ENCODE results near the gene EFNA1.

DNA sequence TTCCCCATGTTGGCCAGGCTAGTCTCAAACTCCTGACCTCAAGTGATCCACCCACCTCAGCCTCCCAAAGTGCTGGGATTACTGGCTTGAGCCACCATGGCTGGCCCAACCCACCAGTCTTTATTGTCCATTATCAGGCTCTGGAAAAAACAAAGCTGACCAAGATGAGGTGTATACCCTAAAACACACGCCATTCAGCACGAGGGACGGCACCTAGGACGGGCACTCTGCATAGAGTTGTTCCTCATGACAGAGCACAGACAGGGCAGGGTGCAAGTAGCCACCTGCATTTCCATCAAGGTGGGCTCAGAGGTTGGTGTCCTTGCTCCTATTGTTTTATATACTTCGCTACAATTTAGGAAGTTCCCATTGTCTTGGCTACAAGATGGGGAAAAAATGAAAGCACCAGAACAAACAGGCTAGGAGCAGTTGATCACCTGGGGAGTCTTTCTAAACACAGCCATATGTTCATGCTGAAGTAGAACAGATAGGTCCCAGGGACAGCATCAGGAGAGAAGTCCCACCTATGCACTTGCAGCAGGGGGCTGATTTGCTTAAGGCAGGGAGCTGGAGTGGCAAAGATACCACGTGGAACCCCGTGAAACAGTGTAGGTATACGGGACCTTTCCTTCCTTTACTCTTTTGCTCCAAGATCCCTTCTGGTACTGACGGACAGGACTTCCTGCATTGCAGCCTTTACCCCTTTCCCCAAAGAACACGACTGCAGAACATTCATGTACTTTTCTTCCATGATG, 41.0 kb downstream of the EFNA1 start:
- TF ChIP-seq CTCF (conservative IDR thresholded peaks at IDR 0.05; ENCODE audit: low read depth, low read length) (no peak), EZH2 (IDR thresholded peaks at IDR 0.05; ENCODE audit: borderline replicate concordance, low read depth, low read length, poor library complexity, severe bottlenecking) (no peak)
